K562 (cell line): ENCODE results near the gene SLC25A34. TPM values are rescaled to one million over a fixed set of nuclear protein-coding genes. Genes with fewer than 3 reads are reported as not detected.

Experiments used
- CBX8 ChIP-seq: fragments of 200-600 bp; sonication (generic); IDR thresholded peaks from 2 replicates; pipeline ENCODE4 v1.6.1; 2012; ENCODE audit warnings: borderline replicate concordance, mixed run types, low read depth, mild to moderate bottlenecking, moderate library complexity, mixed read lengths, low read length, control low read depth, inconsistent platforms; ENCODE audit not compliant: poor library complexity, severe bottlenecking; ENCODE audit errors: extremely low read depth
- CEBPZ ChIP-seq: fragments of 150-350 bp; IDR thresholded peaks from 2 replicates; pipeline ENCODE4 v1.6.1; 2014; ENCODE audit warnings: low read depth, mild to moderate bottlenecking, low read length, borderline replicate concordance
- CREM ChIP-seq: IDR thresholded peaks from 2 replicates; pipeline ENCODE4 v1.6.1; 2014; ENCODE audit warnings: antibody characterized with exemption, low read depth
- DMBX1 ChIP-seq: fragments of 250-450 bp; sonication (Bioruptor Pico); IDR thresholded peaks from 2 replicates; pipeline ENCODE4 v1.8.0; 2022; ENCODE audit warnings: inconsistent platforms, mild to moderate bottlenecking, moderate library complexity, borderline replicate concordance
- NCOR1 ChIP-seq: fragments of 450-650 bp; IDR thresholded peaks from 2 replicates; pipeline ENCODE4 v1.6.1; 2016; ENCODE audit warnings: mild to moderate bottlenecking, moderate library complexity
- NONO ChIP-seq, 2 experiments: fragments of 200-400 bp in 1 of 2; fragments of 450-650 bp in 1 of 2; formaldehyde crosslinking in 1 of 2; IDR thresholded peaks; 2 replicates each; pipeline ENCODE4 v1.6.1; 2017; ENCODE audit warnings: low read depth in 2 of 2, mild to moderate bottlenecking in 2 of 2, moderate library complexity in 2 of 2, low read length in 1 of 2
- NRF1 ChIP-seq, 2 experiments: fragments of 450-650 bp; IDR thresholded peaks in 1 of 2; conservative IDR thresholded peaks in 1 of 2; 2 replicates each; pipeline ENCODE4 v1.6.1; 2014; ENCODE audit warnings: mild to moderate bottlenecking in 2 of 2
- RCOR1 ChIP-seq, 2 experiments: IDR thresholded peaks; 2 replicates each; pipeline ENCODE4 v1.6.1; 2012; ENCODE audit warnings: low read depth in 2 of 2, low read length in 2 of 2, borderline replicate concordance in 1 of 2, improper control_type of control experiment in 1 of 2
- TEAD4 ChIP-seq, 2 experiments: sonication (generic) in 1 of 2; formaldehyde crosslinking in 1 of 2; IDR thresholded peaks; 2 replicates each; pipeline versions ENCODE4 v1.6.1 to v1.8.0; 2012 to 2022; ENCODE audit warnings: borderline replicate concordance in 1 of 2, inconsistent platforms in 1 of 2, low read length in 1 of 2, mild to moderate bottlenecking in 1 of 2, missing genetic modification reagents in 1 of 2
- ZNF282 ChIP-seq: sonication (generic); formaldehyde crosslinking; IDR thresholded peaks from 2 replicates; pipeline ENCODE4 v1.8.1; 2023; ENCODE audit warnings: missing genetic modification reagents
- polyA plus RNA-seq, 8 experiments: library from polyadenylated mRNA; depleted of rRNA in 4 of 8; stranded (reverse) in 5 of 8; unstranded in 3 of 8; fragments of >200 nt; fragmentation: Nextera tagmentation in 2 of 8; fragmentation: Illumina TruSeq in 1 of 8; extraction: Ambion mirVana in 2 of 8; extraction: Trizol in 1 of 8; gene quantifications; 2 replicates each; pipeline versions ENCODE4 v1.2.1 to v1.2.3, GENCODE V29; 2011 to 2014; ENCODE audit warnings: inconsistent platforms in 1 of 8, missing spikeins in 1 of 8
- total RNA-seq, 7 experiments: library from RNA; depleted of rRNA in 6 of 7; stranded (reverse); fragments of >200 nt in 6 of 7; fragmentation: Illumina TruSeq in 2 of 7; extraction: Trizol in 2 of 7; gene quantifications; 2 replicates each; pipeline versions ENCODE4 v1.2.1 to v1.2.3, GENCODE V29; 2011 to 2021; ENCODE audit warnings: low replicate concordance in 1 of 7
- TF ChIP-seq, protein P1 (sequence below), 2 experiments: fragments of 450-650 bp; formaldehyde crosslinking in 1 of 2; IDR thresholded peaks; 2 replicates each; pipeline versions ENCODE4 v1.4.0 to v1.6.1; 2014 to 2020; ENCODE audit warnings: mild to moderate bottlenecking in 2 of 2, borderline replicate concordance in 1 of 2, low read depth in 1 of 2
- TF ChIP-seq, protein P2 (sequence below): sonication (generic); formaldehyde crosslinking; IDR thresholded peaks from 2 replicates; pipeline ENCODE4 v1.9.0; 2022; ENCODE audit warnings: mild to moderate bottlenecking, missing genetic modification reagents

Gene SLC25A34
- total and polyA plus RNA-seq, 9 of the 15 experiments (the other 6 are each of a cell fraction or from before 2014, with no cell fraction given) = 0.01 to 0.57 (median 0.16) TPM

DNA sequence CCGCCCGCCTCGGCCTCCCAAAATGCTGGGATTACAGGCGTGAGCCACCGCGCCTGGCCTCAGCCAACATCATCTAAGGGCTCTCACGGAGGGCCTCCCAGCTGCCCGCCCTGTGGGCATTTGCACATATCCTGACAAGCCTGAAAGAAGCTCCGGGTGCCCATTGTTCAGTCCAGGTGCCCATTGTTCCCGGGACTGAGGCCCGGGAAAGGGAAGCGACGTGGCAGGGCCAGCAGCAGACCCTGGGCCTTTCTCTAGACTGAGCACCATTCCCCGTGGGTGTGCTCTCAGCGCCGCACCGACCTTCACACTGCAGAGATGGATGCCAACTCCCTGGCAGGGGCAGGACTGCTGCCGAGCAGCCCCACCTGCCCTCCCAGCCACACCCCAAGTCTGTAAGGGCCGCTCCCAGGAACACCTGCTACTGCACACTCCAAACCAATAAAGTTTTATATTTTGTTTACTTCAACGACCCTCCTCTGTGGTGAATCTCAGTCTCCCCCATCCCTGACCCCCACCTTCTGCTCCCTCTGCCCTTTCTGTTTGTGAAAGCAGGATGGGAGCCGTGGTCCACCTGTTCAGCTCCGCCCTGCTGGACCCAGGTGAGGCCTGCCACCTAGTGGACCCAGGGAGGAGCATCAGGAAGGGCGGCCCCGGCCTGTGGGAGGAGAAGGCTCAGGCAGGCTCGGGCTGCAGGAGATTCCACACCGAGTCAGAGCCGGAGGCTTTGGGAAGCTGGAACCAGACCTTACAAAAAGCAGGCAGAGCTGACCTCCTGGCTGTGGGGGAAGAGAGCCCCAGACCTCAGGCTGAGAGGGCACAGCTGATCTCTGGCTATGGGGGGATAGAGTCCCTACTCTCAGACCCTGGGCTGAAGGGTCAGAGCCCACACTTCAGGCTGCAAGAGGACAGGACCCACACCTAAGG, 5.1 kb downstream of the SLC25A34 start (continued):
- TF ChIP-seq NRF1 (conservative IDR thresholded peaks at IDR 0.05 in 1 of 2, IDR thresholded peaks at IDR 0.05 in 1 of 2) (peak; percentile 14 to 32; a peak in 1 of 4 replicates), NONO (IDR thresholded peaks at IDR 0.05; ENCODE audit: low read depth in 2 of 2, low read length in 1 of 2) (no peak), RCOR1 (IDR thresholded peaks at IDR 0.05; ENCODE audit: borderline replicate concordance in 1 of 2, low read depth in 2 of 2, low read length in 2 of 2) (peak; percentile 23 to 84; a peak in 2 of 4 replicates), CBX8 (no peak), CEBPZ (0 out of 2 replicates have a peak, but pooled peaks have one; percentile 25), TEAD4 (IDR thresholded peaks at IDR 0.05; ENCODE audit: low read length) (no peak), TEAD4 (CRISPR knock-in tag; IDR thresholded peaks at IDR 0.05; ENCODE audit: borderline replicate concordance) (no peak), DMBX1 (no peak), NCOR1 (no peak), ZNF282 (peak; percentile 86; the same call in 1 of the 2 replicates), CREM (0 out of 2 replicates have a peak, but pooled peaks have one; percentile 40)
- TF ChIP-seq, protein P1, sequence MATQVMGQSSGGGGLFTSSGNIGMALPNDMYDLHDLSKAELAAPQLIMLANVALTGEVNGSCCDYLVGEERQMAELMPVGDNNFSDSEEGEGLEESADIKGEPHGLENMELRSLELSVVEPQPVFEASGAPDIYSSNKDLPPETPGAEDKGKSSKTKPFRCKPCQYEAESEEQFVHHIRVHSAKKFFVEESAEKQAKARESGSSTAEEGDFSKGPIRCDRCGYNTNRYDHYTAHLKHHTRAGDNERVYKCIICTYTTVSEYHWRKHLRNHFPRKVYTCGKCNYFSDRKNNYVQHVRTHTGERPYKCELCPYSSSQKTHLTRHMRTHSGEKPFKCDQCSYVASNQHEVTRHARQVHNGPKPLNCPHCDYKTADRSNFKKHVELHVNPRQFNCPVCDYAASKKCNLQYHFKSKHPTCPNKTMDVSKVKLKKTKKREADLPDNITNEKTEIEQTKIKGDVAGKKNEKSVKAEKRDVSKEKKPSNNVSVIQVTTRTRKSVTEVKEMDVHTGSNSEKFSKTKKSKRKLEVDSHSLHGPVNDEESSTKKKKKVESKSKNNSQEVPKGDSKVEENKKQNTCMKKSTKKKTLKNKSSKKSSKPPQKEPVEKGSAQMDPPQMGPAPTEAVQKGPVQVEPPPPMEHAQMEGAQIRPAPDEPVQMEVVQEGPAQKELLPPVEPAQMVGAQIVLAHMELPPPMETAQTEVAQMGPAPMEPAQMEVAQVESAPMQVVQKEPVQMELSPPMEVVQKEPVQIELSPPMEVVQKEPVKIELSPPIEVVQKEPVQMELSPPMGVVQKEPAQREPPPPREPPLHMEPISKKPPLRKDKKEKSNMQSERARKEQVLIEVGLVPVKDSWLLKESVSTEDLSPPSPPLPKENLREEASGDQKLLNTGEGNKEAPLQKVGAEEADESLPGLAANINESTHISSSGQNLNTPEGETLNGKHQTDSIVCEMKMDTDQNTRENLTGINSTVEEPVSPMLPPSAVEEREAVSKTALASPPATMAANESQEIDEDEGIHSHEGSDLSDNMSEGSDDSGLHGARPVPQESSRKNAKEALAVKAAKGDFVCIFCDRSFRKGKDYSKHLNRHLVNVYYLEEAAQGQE (IDR thresholded peaks at IDR 0.05; ENCODE audit: borderline replicate concordance) = peak; percentile 86
- TF ChIP-seq, protein P1 (CRISPR knock-in tag; IDR thresholded peaks at IDR 0.05; ENCODE audit: low read depth) = no peak
- TF ChIP-seq, protein P2, sequence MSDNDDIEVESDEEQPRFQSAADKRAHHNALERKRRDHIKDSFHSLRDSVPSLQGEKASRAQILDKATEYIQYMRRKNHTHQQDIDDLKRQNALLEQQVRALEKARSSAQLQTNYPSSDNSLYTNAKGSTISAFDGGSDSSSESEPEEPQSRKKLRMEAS (CRISPR knock-in tag) = peak; percentile 44; the same call in 1 of the 2 replicates
